ENCODE measurements around the gene LHCGR. TPM values are rescaled to one million over a fixed set of nuclear protein-coding genes. Genes with fewer than 3 reads are reported as not detected.
"Not testable (repeated sequence)": the region's sequence is repeated elsewhere in the genome, so short reads cannot be mapped to it uniquely, and the experiment has no call there.

The LHCGR gene
- total RNA-seq, 2 experiments from 2014 or later = not detected

DNA sequence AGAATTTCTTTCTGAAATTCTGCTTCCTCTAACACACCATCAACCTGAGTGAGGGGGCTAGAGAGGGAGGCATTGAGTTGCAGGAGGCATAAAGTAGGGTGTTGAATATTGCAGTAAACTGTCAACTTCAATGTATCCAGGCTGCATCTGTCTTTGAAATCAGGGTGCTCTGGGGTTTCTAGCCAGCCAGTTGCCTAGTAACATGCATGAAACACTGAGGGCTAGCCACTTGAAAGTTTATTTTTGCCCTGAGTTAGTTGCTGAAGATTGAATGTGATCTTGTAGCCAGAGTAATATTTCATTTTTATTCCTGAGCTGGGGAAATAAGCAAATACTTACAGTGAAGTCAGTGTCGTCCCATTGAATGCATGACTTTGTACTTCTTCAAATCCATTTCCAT is 41.9 kb downstream of the LHCGR start:
- no peak for ATAC-seq
- Mint-ChIP-seq H3K4me1 (ENCODE audit: low read depth) (no peaks in the 10 kb centered on the region), H3K4me3 (no peak overlapping the region), H3K9me3 (no peaks in the 10 kb centered on the region), H3K27me3 (peaks cover 7% of the 10 kb centered on the region), H3K36me3 (ENCODE audit: low read depth) (no peaks in the 10 kb centered on the region), H3K27ac (no peak overlapping the region)
- CTCF ChIA-PET = no interaction called here
- DNase-seq = no peak
- POLR2A ChIA-PET = no interaction called here
- no peak for TF ChIP-seq CTCF (IDR thresholded peaks at IDR 0.05)
- intact Hi-C loops (cut with micrococcal nuclease) = no loop called here

- TF ChIP-seq CTCF (IDR thresholded peaks at IDR 0.05) = no peak
- ATAC-seq (no peak), DNase-seq (no peak)
- intact Hi-C loops (cut with micrococcal nuclease) = no loop called here
- no peaks in the 10 kb centered on the region for H3K36me3 Mint-ChIP-seq (ENCODE audit: low read depth)
- no peaks in the 10 kb centered on the region for H3K4me1 Mint-ChIP-seq (ENCODE audit: low read depth)
- CTCF ChIA-PET = no interaction called here
- H3K27me3 Mint-ChIP-seq = peaks cover 7% of the 10 kb centered on the region
- H3K4me3 Mint-ChIP-seq = no peak overlapping the region
- POLR2A ChIA-PET = no interaction called here
- H3K27ac Mint-ChIP-seq = no peak overlapping the region
- H3K9me3 Mint-ChIP-seq = no peaks in the 10 kb centered on the region
Observed at GRCh38 chr2:48712151-48712550, 43.4 kb downstream of the LHCGR start.

GRCh38 chr2:48711343-48711742 is 44.2 kb downstream of the LHCGR start:
- Mint-ChIP-seq H3K9me3 (no peaks in the 10 kb centered on the region), H3K36me3 (ENCODE audit: low read depth) (no peaks in the 10 kb centered on the region), H3K27me3 (peaks cover 7% of the 10 kb centered on the region), H3K4me1 (ENCODE audit: low read depth) (no peaks in the 10 kb centered on the region), H3K4me3 (no peak overlapping the region), H3K27ac (no peak overlapping the region)
- ATAC-seq (no peak), DNase-seq (no peak)
- POLR2A ChIA-PET = no interaction called here
- CTCF ChIA-PET = no interaction called here
- intact Hi-C loops (cut with micrococcal nuclease) = no loop called here
- TF ChIP-seq CTCF (IDR thresholded peaks at IDR 0.05) = no peak

GRCh38 chr2:48709096-48710034 is 46.2 kb downstream of the LHCGR start:
- CTCF ChIA-PET = no interaction called here
- Mint-ChIP-seq H3K27me3 (peaks cover 6% of the 10 kb centered on the region), H3K9me3 (no peaks in the 10 kb centered on the region), H3K27ac (no peak overlapping the region), H3K4me3 (no peak overlapping the region), H3K4me1 (ENCODE audit: low read depth) (no peaks in the 10 kb centered on the region), H3K36me3 (ENCODE audit: low read depth) (no peaks in the 10 kb centered on the region)
- ATAC-seq (no peak), DNase-seq (no peak)
- intact Hi-C loops (cut with micrococcal nuclease) = no loop called here
- POLR2A ChIA-PET = no interaction called here
- TF ChIP-seq CTCF (IDR thresholded peaks at IDR 0.05) = no peak

DNA sequence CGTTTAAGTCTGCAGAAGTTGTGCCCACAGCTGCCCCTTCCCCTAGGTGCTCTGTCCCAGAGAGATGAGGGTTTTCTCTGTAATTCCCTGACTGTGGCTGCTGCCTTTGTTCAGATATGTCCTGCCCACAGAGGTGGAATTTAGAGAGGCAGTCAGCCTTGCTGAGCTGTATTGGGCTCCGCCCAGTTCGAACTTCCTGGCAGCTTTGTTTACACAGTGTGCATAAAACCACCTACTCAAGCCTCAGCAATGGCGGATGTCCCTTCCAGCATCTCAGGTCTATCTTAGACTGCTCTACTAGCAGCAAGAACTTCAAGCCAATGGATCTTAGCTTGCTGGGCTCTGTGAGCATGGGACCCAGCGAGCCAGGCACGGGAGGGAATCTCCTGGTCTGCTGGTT is 48.1 kb downstream of the LHCGR start:
- no peaks in the 10 kb centered on the region for H3K4me1 Mint-ChIP-seq (ENCODE audit: low read depth)
- no peak overlapping the region for H3K27ac Mint-ChIP-seq
- H3K27me3 Mint-ChIP-seq = peaks cover 6% of the 10 kb centered on the region
- H3K9me3 Mint-ChIP-seq = no peaks in the 10 kb centered on the region
- intact Hi-C loops (cut with micrococcal nuclease) = no loop called here
- no peaks in the 10 kb centered on the region for H3K36me3 Mint-ChIP-seq (ENCODE audit: low read depth)
- ATAC-seq = no peak
- no peak overlapping the region for H3K4me3 Mint-ChIP-seq
- ChIA-PET CTCF (no interaction called here), POLR2A (no interaction called here)
- DNase-seq = no peak
- TF ChIP-seq CTCF (IDR thresholded peaks at IDR 0.05) = no peak

GRCh38 chr2:48703621-48704020 is 51.9 kb downstream of the LHCGR start:
- POLR2A ChIA-PET; intact Hi-C loops (cut with micrococcal nuclease); H3K27ac Mint-ChIP-seq; H3K27me3 Mint-ChIP-seq; H3K4me3 Mint-ChIP-seq; CTCF ChIA-PET; H3K4me1 Mint-ChIP-seq (ENCODE audit: low read depth); H3K9me3 Mint-ChIP-seq; ATAC-seq; DNase-seq; H3K36me3 Mint-ChIP-seq (ENCODE audit: low read depth): not testable (repeated sequence)
